Lower leg skin (tissue), 3 donors: ENCODE measurements around the gene DNAI7.

ENCODE experiments used
- CTCF ChIP-seq, 3 donors: fragments of 450-650 bp; IDR thresholded peaks; one replicate each; pipeline ENCODE4 v1.5.1; 2016; ENCODE audit warnings: antibody characterized with exemption in 3 of 3, mild to moderate bottlenecking in 3 of 3, moderate library complexity in 2 of 3
- POLR2A ChIP-seq, 2 donors: fragments of 450-650 bp; IDR thresholded peaks; one replicate each; pipeline ENCODE4 v1.6.1; 2016 to 2017; ENCODE audit warnings: antibody characterized with exemption in 2 of 2, mild to moderate bottlenecking in 1 of 2, moderate library complexity in 1 of 2

DNA sequence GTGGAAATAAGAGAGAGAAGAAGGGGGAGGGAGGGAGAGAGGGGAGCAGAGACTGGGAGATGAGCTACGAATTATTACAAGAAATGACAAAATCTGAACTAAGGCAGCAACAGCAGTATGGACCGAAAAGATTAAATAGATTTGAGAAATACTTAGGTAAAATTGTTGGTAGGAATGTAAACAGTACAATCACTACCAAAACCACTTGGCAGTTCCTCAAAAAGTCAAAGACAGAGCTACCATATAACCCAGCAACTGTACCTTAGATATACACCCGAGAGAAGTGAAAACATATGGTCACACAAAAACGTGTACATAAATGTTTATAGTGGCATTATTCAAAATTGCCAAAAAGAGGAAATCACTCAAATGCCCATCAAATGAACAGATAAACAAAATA is 41.7 kb upstream of the DNAI7 start:
- TF ChIP-seq CTCF (IDR thresholded peaks at IDR 0.05) (no peak), POLR2A (IDR thresholded peaks at IDR 0.05) (no peak)
